ENCODE results near the gene STK32B.

STK32B gene

GRCh38 chr4:5045097-5045496 is 6.2 kb upstream of the STK32B start:
- ChIA-PET POLR2A (no interaction called here), CTCF (no interaction called here)
- no peak for DNase-seq (ENCODE audit: extremely low spot score)
- TF ChIP-seq SUZ12 (IDR thresholded peaks at IDR 0.05) (no peak), FOXM1 (IDR thresholded peaks at IDR 0.05; ENCODE audit: borderline replicate concordance) (no peak), L3MBTL2 (conservative IDR thresholded peaks at IDR 0.05) (no peak), ARNT (IDR thresholded peaks at IDR 0.05) (no peak), ZNF384 (IDR thresholded peaks at IDR 0.05) (no peak), CTBP1 (IDR thresholded peaks at IDR 0.05; ENCODE audit: borderline replicate concordance) (no peak), TARDBP (IDR thresholded peaks at IDR 0.05) (no peak), SP1 (IDR thresholded peaks at IDR 0.05) (no peak), HDGF (IDR thresholded peaks at IDR 0.05; ENCODE audit: borderline replicate concordance) (no peak), LEF1 (IDR thresholded peaks at IDR 0.05; ENCODE audit: borderline replicate concordance) (no peak), ELF4 (IDR thresholded peaks at IDR 0.05) (no peak), FOXK2 (IDR thresholded peaks at IDR 0.05) (no peak), BHLHE40 (IDR thresholded peaks at IDR 0.05; ENCODE audit: borderline replicate concordance) (no peak), NFRKB (IDR thresholded peaks at IDR 0.05) (no peak), FOXA1 (IDR thresholded peaks at IDR 0.05) (no peak)
- TF ChIP-seq, protein P1, sequence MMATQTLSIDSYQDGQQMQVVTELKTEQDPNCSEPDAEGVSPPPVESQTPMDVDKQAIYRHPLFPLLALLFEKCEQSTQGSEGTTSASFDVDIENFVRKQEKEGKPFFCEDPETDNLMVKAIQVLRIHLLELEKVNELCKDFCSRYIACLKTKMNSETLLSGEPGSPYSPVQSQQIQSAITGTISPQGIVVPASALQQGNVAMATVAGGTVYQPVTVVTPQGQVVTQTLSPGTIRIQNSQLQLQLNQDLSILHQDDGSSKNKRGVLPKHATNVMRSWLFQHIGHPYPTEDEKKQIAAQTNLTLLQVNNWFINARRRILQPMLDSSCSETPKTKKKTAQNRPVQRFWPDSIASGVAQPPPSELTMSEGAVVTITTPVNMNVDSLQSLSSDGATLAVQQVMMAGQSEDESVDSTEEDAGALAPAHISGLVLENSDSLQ (IDR thresholded peaks at IDR 0.05), result no peak

DNA sequence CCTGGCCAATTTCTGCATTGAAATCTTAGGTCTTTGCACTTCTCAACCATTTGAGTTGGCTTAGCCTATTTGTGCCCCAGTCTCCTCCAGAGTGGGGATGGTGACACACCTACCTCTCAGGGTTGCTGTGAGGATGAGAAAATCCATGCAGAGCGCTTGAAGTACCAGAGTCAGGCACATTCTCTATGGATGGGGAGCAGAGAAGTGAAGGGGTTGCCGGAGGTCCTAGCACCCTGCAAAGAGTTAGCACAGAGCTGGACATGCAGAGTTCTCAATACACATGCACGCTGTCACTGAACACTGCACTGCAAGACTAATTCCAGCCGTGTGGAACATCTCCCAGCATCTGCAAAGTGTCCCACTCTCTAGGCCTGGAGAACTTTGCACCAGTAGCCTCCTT is 2.6 kb upstream of the STK32B start:
- no peak for DNase-seq (ENCODE audit: extremely low spot score)
- TF ChIP-seq SP1 (IDR thresholded peaks at IDR 0.05) (no peak), SUZ12 (IDR thresholded peaks at IDR 0.05) (no peak)
- POLR2A ChIA-PET, result no interaction called here
- CTCF ChIA-PET, result no interaction called here

GRCh38 chr4:5050520-5051277 is 581 bp upstream of the STK32B start:
- TF ChIP-seq BHLHE40 (IDR thresholded peaks at IDR 0.05; ENCODE audit: borderline replicate concordance) (no peak), L3MBTL2 (conservative IDR thresholded peaks at IDR 0.05) (no peak), ELF4 (IDR thresholded peaks at IDR 0.05) (no peak), CTBP1 (IDR thresholded peaks at IDR 0.05; ENCODE audit: borderline replicate concordance) (no peak), SP1 (IDR thresholded peaks at IDR 0.05) (no peak)
- POLR2A ChIA-PET, result no interaction called here
- DNase-seq (ENCODE audit: extremely low spot score), result peak; percentile 82
- CTCF ChIA-PET, result interaction anchor here (0.6 to 1.3 kb wide), 4 partner anchors 186 to 740 kb away, joined by 3 to 5 read pairs (median 4); no protein-coding TSS in a partner anchor

DNA sequence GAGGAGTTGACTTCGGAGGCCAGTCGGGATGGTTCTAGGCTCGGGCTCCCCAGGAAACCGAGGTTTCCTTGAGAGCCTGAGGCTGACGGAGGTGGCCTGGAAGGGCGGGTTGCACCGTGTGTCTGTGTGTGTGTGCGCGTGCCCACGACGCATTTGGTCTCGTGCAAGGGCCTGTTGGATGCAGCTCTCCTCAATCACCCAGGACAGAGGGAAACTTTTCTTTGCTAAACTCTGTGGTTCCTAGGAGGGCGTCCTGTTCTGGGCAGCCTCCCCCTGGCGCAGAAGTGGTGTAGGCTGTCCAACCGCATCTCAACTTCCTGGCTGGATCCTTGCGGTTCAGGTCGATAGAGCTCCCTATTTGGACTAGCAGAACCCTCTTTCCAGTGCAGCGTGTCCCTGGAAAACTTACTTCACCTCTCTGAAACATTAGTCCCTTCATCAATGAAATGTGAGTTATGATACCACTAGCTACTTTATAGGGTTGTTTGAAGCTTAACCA is 973 bp downstream of the STK32B start:
- no peak for DNase-seq (ENCODE audit: extremely low spot score)
- POLR2A ChIA-PET, result no interaction called here
- CTCF ChIA-PET, result no interaction called here
- TF ChIP-seq FOXM1 (IDR thresholded peaks at IDR 0.05; ENCODE audit: borderline replicate concordance) (no peak), SUZ12 (IDR thresholded peaks at IDR 0.05) (no peak)

- ChIA-PET CTCF (no interaction called here), POLR2A (no interaction called here)
- DNase-seq (ENCODE audit: extremely low spot score), result peak; percentile 3
- TF ChIP-seq FOXM1 (IDR thresholded peaks at IDR 0.05; ENCODE audit: borderline replicate concordance), result no peak
- TF ChIP-seq ZNF384 (IDR thresholded peaks at IDR 0.05), result no peak
- TF ChIP-seq ELF4 (IDR thresholded peaks at IDR 0.05), result no peak
- TF ChIP-seq L3MBTL2 (conservative IDR thresholded peaks at IDR 0.05), result no peak
- TF ChIP-seq BHLHE40 (IDR thresholded peaks at IDR 0.05; ENCODE audit: borderline replicate concordance), result no peak
- TF ChIP-seq, protein P1 (IDR thresholded peaks at IDR 0.05), result no peak
- no peak for TF ChIP-seq ARNT (IDR thresholded peaks at IDR 0.05)
- TF ChIP-seq LEF1 (IDR thresholded peaks at IDR 0.05; ENCODE audit: borderline replicate concordance), result no peak
- no peak for TF ChIP-seq TARDBP (IDR thresholded peaks at IDR 0.05)
- no peak for TF ChIP-seq FOXK2 (IDR thresholded peaks at IDR 0.05)
- TF ChIP-seq SP1 (IDR thresholded peaks at IDR 0.05), result no peak
- TF ChIP-seq CTBP1 (IDR thresholded peaks at IDR 0.05; ENCODE audit: borderline replicate concordance), result no peak
- TF ChIP-seq SUZ12 (IDR thresholded peaks at IDR 0.05), result no peak
- TF ChIP-seq HDGF (IDR thresholded peaks at IDR 0.05; ENCODE audit: borderline replicate concordance), result no peak
- no peak for TF ChIP-seq FOXA1 (IDR thresholded peaks at IDR 0.05)
Measured at GRCh38 chr4:5052726-5053425, 1.6 kb downstream of the STK32B start.

DNA sequence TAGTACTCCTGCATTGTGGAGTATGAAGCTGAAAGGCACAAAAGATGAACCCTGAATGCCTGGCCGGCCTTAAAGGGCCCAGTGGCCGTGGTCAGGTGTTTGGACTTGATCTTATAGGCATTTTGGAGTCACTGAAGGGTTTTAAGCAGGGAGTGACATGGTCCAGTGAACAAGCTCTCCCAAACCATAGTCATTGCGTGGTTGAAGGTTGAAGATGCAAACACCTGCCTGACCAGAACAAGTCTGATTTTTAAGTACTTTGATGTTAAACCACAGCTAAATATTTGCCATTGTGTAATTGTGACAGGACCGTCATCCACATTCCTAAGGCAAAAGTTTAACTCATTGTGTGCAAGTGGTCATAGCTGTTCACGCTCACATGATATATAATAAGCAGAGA is 3.3 kb downstream of the STK32B start:
- ChIA-PET CTCF (no interaction called here), POLR2A (no interaction called here)
- TF ChIP-seq BHLHE40 (IDR thresholded peaks at IDR 0.05; ENCODE audit: borderline replicate concordance) (no peak), FOXM1 (IDR thresholded peaks at IDR 0.05; ENCODE audit: borderline replicate concordance) (no peak), TARDBP (IDR thresholded peaks at IDR 0.05) (no peak), FOXK2 (IDR thresholded peaks at IDR 0.05) (no peak), L3MBTL2 (conservative IDR thresholded peaks at IDR 0.05) (no peak), SUZ12 (IDR thresholded peaks at IDR 0.05) (no peak), CTBP1 (IDR thresholded peaks at IDR 0.05; ENCODE audit: borderline replicate concordance) (no peak), HDGF (IDR thresholded peaks at IDR 0.05; ENCODE audit: borderline replicate concordance) (no peak), ZNF384 (IDR thresholded peaks at IDR 0.05) (no peak)
- no peak for DNase-seq (ENCODE audit: extremely low spot score)

- DNase-seq (ENCODE audit: extremely low spot score), result no peak
- TF ChIP-seq, protein P1 (IDR thresholded peaks at IDR 0.05), result no peak
- TF ChIP-seq ARNT (IDR thresholded peaks at IDR 0.05), result no peak
- TF ChIP-seq FOXA1 (IDR thresholded peaks at IDR 0.05), result no peak
- TF ChIP-seq TARDBP (IDR thresholded peaks at IDR 0.05), result no peak
- TF ChIP-seq BHLHE40 (IDR thresholded peaks at IDR 0.05; ENCODE audit: borderline replicate concordance), result no peak
- TF ChIP-seq HDGF (IDR thresholded peaks at IDR 0.05; ENCODE audit: borderline replicate concordance), result no peak
- no peak for TF ChIP-seq ELF4 (IDR thresholded peaks at IDR 0.05)
- TF ChIP-seq LEF1 (IDR thresholded peaks at IDR 0.05; ENCODE audit: borderline replicate concordance), result no peak
- no peak for TF ChIP-seq L3MBTL2 (conservative IDR thresholded peaks at IDR 0.05)
- no peak for TF ChIP-seq CTBP1 (IDR thresholded peaks at IDR 0.05; ENCODE audit: borderline replicate concordance)
- TF ChIP-seq SUZ12 (IDR thresholded peaks at IDR 0.05), result no peak
- TF ChIP-seq FOXK2 (IDR thresholded peaks at IDR 0.05), result no peak
- TF ChIP-seq FOXM1 (IDR thresholded peaks at IDR 0.05; ENCODE audit: borderline replicate concordance), result no peak
- no peak for TF ChIP-seq SP1 (IDR thresholded peaks at IDR 0.05)
- no peak for TF ChIP-seq ZNF384 (IDR thresholded peaks at IDR 0.05)
- TF ChIP-seq NFRKB (IDR thresholded peaks at IDR 0.05), result no peak
- ChIA-PET CTCF (no interaction called here), POLR2A (no interaction called here)
Measured at GRCh38 chr4:5055411-5055810, 4.1 kb downstream of the STK32B start.
